ENCODE data around the gene MEGF10.

- TF ChIP-seq CTCF (conservative IDR thresholded peaks at IDR 0.05) (no peak), EZH2 (IDR thresholded peaks at IDR 0.05; ENCODE audit: low read depth) (no peak)
Observed at GRCh38 chr5:127280491-127281220, 9.9 kb upstream of the MEGF10 start.

Data from PC-9 (cell line).